LNCaP clone FGC (cell line): Measurements from ENCODE around the gene AVPR2.

Experiments
- DNase-seq: peaks from one replicate; pipeline ENCODE4 v3.0.0-alpha.2; 2011; ENCODE audit warnings: low read depth
- H3K4me3 ChIP-seq: 2 replicates; pipeline ENCODE4 v1.5.1; 2011; ENCODE audit warnings: mild to moderate bottlenecking, low read depth, low read length, control low read depth
- CTCF ChIP-seq: IDR thresholded peaks from 2 replicates; pipeline ENCODE4 v1.5.1; 2012; ENCODE audit warnings: mild to moderate bottlenecking; ENCODE audit not compliant: control insufficient read depth, insufficient read depth; ENCODE audit errors: extremely low read depth

The AVPR2 gene

DNA sequence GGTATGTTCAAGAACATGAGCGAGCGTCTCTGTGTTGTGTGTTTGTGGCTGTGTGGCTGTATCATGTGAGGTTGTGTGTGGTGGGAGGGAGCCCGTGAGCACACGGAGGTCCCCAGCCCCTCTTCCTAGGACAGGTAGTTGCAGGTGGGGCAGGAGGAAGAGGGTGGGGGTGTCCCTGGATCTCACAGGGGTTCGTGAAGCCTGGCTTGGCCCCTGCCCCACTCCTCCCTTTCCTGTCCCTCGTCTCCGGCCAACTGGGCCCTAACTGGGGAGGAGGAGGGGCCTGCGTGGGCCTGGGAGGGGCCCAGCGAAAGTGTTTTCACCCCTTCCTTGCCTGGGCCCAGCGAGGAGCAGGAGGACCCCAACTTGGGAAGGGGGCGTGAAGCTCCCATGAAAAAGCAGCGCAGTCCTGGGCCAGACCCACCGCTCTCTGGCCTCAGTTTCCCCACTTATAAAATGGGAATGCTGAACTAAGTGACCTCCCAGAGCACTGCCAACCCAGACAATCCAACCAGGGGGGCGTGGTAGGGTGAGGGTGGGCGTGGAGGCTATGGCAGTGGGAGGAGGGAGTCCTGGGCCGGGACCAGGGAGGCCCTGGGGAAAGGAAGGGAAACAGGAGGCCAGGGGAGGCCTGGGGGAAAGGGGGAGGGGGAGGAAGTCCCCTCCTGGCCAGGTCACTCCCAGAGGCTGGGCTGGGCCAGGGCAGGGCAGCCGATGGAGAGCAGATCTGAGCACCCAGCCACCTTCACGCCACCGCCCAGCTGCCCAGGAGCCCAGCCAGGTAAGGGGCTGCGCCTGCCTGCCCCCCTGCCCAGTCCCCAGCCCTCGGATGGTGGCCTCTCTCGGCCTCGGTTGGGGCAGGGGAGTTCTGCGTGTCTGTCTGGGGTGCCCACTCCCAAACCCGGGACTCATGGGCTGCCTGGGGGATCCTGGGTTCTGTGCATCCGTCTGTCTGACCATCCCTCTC is at the start of gene AVPR2:
Gene AVPR2, plus strand, starts transcription at position 683 of the 967 bp plus-strand sequence. CDS start 473 bp downstream, outside the sequence.
- DNase-seq = no peak
- TF ChIP-seq CTCF = no peak
- no peak within 1 kb of the TSS for H3K4me3 ChIP-seq

DNA sequence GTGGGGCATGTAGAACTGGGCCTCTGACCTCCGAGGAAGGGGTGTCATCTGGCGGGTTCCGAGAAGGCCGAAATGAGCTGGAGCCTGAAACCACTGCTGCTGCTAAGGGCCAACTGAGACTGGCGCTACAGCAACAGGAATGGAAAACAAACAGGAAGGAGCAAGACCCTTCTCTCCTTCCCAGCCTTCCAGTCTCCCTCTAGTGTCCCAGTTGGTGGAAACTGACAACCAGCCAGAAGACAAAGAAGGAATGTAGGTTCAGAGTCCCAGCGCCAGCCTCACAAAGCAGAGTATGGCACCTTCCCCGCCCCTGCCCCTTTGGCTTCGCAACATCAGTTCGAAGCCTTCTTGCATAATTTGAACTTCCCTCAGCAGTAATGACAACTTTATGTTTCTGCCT is 49.8 kb upstream of the AVPR2 start:
- H3K4me3 ChIP-seq = no peak overlapping the region
- no peak for TF ChIP-seq CTCF
- no peak for DNase-seq

DNA sequence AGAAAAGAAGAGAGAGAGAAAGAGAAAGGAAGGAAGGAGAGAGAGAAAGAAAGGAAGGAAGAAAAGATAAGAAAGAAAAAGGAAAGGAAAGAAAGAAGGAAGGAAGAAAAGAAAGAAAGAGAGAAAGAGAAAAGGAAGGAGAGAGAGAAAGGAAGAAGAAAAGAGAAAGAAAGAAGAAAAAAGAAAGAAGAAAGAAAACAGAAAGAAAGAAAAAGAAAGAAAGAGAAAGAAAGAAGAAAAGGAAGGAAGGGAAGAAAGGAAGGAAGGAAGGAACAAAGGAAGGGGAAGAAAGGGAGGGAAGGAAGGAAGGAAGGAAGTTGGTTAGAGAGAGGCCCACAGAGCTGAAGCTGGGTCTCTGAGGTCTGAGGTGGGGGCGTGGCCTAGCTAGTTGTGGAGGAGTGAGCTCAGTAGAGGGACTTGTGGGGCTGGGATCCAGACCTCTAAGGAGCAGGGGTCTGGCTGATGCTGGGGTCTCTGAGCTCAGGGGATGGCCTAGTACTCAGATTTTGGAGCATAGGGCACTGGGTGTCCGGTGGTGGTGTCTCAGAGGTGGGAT is 47.0 kb upstream of the AVPR2 start:
- TF ChIP-seq CTCF = no peak
- no peak for DNase-seq
- H3K4me3 ChIP-seq = no peak overlapping the region

- no peak for DNase-seq
- no peak for TF ChIP-seq CTCF
- H3K4me3 ChIP-seq = no peak overlapping the region
Measured at GRCh38 chrX:153861151-153861550, 43.3 kb upstream of the AVPR2 start.

DNA sequence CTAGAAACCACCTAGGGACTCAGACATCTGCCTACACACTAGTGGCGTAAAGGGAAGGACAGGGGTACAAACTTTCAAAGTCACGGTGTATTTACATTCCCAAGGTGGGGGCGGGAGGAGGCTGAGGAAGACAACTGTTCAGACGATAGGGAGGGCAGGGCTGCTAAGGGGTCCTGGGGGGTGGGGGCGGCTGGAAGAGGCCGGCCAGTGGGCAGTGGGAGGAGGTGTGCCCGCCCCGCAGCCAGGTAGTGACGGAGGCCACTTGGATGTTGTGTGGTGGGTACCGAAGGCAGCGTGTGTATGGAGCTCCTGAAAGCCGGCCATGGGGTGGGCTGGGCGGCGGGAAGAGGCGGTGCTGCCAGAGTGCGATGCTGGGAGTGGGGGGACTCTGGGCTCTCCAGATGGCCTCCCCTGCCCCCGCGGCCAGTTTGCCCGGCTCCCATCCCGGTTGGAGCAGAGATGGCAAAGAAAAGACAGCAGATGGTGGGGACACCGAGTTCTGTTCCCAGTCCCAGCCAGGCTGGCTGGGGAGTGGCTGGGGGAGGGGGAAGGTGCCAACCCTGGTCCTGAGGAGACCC is 42.7 kb upstream of the AVPR2 start:
- no peak overlapping the region for H3K4me3 ChIP-seq
- no peak for DNase-seq
- TF ChIP-seq CTCF = no peak

GRCh38 chrX:153862369-153863250 is 41.9 kb upstream of the AVPR2 start:
- no peak for DNase-seq
- TF ChIP-seq CTCF = no peak

More at GRCh38 chrX:153862369-153863250, 41.9 kb upstream of the AVPR2 start:
- H3K4me3 ChIP-seq = no peak overlapping the region
